Astrocyte (in vitro differentiated cells and primary cell): Measurements from ENCODE around the gene ATPAF2. TPM values are rescaled to one million over a fixed set of nuclear protein-coding genes. Genes with fewer than 3 reads are reported as not detected.

Experiments
- DNase-seq: peaks from one replicate; pipeline ENCODE4 v3.0.0-alpha.2; 2010; ENCODE audit warnings: low read depth
- FAIRE-seq: peaks from 2 replicates; lab custom pipeline; 2011; peaks lifted over from hg19 to GRCh38; lab: Jason Lieb, UNC
- H2AFZ ChIP-seq: 2 replicates; pipeline ENCODE4 v1.6.0; 2012; ENCODE audit warnings: low read depth, low read length, inconsistent platforms
- H3K27ac ChIP-seq: 2 replicates; pipeline ENCODE4 v1.5.1; 2011; ENCODE audit warnings: low read depth, low read length, inconsistent platforms
- H3K27me3 ChIP-seq: 2 replicates; pipeline ENCODE4 v1.6.0; 2011; ENCODE audit warnings: low read length, inconsistent platforms; ENCODE audit not compliant: insufficient read depth
- H3K36me3 ChIP-seq: 2 replicates; pipeline ENCODE4 v1.5.1; 2011; ENCODE audit warnings: low read length, inconsistent platforms; ENCODE audit not compliant: insufficient read depth
- H3K4me1 ChIP-seq: 2 replicates; pipeline ENCODE4 v1.5.1; 2011; ENCODE audit warnings: low read length, inconsistent platforms; ENCODE audit not compliant: insufficient read depth
- H3K4me2 ChIP-seq: 2 replicates; pipeline ENCODE4 v1.6.0; 2012; ENCODE audit warnings: low read length, inconsistent platforms
- H3K4me3 ChIP-seq: 2 replicates; pipeline ENCODE4 v1.5.1; 2011; ENCODE audit warnings: low read depth, mild to moderate bottlenecking, low read length, inconsistent platforms; ENCODE audit not compliant: insufficient read depth
- H3K79me2 ChIP-seq: 2 replicates; pipeline ENCODE4 v1.6.0; 2012; ENCODE audit warnings: mild to moderate bottlenecking, low read length, inconsistent platforms; ENCODE audit not compliant: insufficient read depth
- H3K9ac ChIP-seq: 2 replicates; pipeline ENCODE4 v1.6.0; 2012; ENCODE audit warnings: mild to moderate bottlenecking, low read length, inconsistent platforms
- H3K9me3 ChIP-seq: 2 replicates; pipeline ENCODE4 v1.5.1; 2012; ENCODE audit warnings: low read depth, mild to moderate bottlenecking, low read length, inconsistent platforms; ENCODE audit not compliant: insufficient read depth
- H4K20me1 ChIP-seq: 2 replicates; pipeline ENCODE4 v1.6.0; 2012; ENCODE audit warnings: low read length, inconsistent platforms; ENCODE audit not compliant: insufficient read depth
- H3K27ac Mint-ChIP-seq: one replicate; pipeline ENCODE4 v1.8.0; 2021; ENCODE audit warnings: mild to moderate bottlenecking, mixed read lengths; ENCODE audit not compliant: unreplicated experiment
- H3K27me3 Mint-ChIP-seq: one replicate; pipeline ENCODE4 v1.8.0; 2021; ENCODE audit warnings: low read depth, mixed read lengths; ENCODE audit not compliant: unreplicated experiment
- H3K36me3 Mint-ChIP-seq: one replicate; pipeline ENCODE4 v1.8.0; 2021; ENCODE audit warnings: low read depth, mixed read lengths; ENCODE audit not compliant: unreplicated experiment
- H3K4me1 Mint-ChIP-seq: one replicate; pipeline ENCODE4 v1.8.0; 2021; ENCODE audit warnings: low read depth, mixed read lengths; ENCODE audit not compliant: unreplicated experiment
- H3K4me3 Mint-ChIP-seq: one replicate; pipeline ENCODE4 v1.8.0; 2021; ENCODE audit warnings: mild to moderate bottlenecking, moderate library complexity, mixed read lengths; ENCODE audit not compliant: unreplicated experiment
- H3K9me3 Mint-ChIP-seq: one replicate; pipeline ENCODE4 v1.8.0; 2021; ENCODE audit warnings: mild to moderate bottlenecking, mixed read lengths; ENCODE audit not compliant: unreplicated experiment
- EZH2 ChIP-seq: IDR thresholded peaks from 2 replicates; pipeline ENCODE4 v1.6.1; 2012; ENCODE audit warnings: mild to moderate bottlenecking, low read length, inconsistent platforms; ENCODE audit not compliant: insufficient read depth
- total RNA-seq: library from RNA; stranded (reverse); gene quantifications from 2 replicates; pipeline ENCODE4 v1.2.1, GENCODE V29; 2021
- TF ChIP-seq, protein P1 (sequence below): IDR thresholded peaks from 2 replicates; pipeline ENCODE4 v1.5.1; 2011; ENCODE audit warnings: low read depth, mild to moderate bottlenecking, inconsistent platforms, low read length, moderate library complexity; ENCODE audit not compliant: insufficient read depth

Gene ATPAF2
- total RNA-seq, 1 donor from 2014 or later: 24.8 TPM

DNA sequence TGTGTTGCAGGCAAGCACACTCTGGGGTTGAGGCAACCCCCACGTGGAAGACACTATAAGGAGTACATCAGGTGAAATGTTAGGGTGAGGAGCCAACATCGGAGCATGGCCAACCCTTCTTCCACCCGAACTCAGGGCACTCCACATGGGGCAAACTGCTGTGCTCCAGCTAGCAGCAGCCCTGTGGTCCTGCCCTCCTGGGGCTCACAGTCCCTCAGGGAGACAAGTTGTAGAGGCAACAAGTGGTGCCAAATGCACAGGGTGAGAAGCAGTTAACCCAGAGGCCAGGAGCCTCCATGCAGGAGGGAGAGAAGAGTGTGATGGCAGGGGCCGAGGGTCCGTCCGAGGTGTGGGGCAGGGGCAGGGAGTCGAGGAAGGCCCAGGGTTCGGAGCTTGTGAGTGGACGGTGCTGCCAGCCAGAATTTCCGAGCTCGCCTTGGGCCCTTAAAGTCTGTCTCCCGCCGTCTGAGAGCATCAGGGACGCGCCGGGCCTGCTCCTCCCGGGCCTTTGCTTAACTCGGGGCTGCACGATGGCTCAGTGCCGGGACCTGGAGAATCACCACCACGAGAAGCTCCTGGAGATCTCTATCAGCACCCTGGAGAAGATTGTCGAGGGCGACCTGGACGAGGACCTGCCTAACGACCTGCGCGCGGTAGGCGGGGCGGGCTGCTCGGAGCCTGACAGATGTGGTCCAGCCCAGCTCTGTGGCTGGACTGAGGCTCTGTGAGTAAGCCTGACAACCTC lies 32.3 kb downstream of the ATPAF2 start:
- Histone ChIP-seq H2AFZ (no peak overlapping the region), H3K79me2 (no peaks in the 10 kb centered on the region), H3K27ac (no peak overlapping the region), H3K9me3 (no peaks in the 10 kb centered on the region), H3K4me2 (no peak overlapping the region), H3K4me3 (no peak overlapping the region), H3K36me3 (no peaks in the 10 kb centered on the region), H3K9ac (no peak overlapping the region), H3K27me3 (no peaks in the 10 kb centered on the region), H4K20me1 (no peaks in the 10 kb centered on the region), H3K4me1 (peaks cover 15% of the 10 kb centered on the region)
- peaks cover 13% of the 10 kb centered on the region for H3K4me1 Mint-ChIP-seq
- H3K4me3 Mint-ChIP-seq: no peak overlapping the region
- DNase-seq (no peak), FAIRE-seq (no peak)
- H3K27ac Mint-ChIP-seq: no peak overlapping the region
- peaks cover 5% of the 10 kb centered on the region for H3K27me3 Mint-ChIP-seq
- no peak for TF ChIP-seq EZH2
- TF ChIP-seq, protein P1, sequence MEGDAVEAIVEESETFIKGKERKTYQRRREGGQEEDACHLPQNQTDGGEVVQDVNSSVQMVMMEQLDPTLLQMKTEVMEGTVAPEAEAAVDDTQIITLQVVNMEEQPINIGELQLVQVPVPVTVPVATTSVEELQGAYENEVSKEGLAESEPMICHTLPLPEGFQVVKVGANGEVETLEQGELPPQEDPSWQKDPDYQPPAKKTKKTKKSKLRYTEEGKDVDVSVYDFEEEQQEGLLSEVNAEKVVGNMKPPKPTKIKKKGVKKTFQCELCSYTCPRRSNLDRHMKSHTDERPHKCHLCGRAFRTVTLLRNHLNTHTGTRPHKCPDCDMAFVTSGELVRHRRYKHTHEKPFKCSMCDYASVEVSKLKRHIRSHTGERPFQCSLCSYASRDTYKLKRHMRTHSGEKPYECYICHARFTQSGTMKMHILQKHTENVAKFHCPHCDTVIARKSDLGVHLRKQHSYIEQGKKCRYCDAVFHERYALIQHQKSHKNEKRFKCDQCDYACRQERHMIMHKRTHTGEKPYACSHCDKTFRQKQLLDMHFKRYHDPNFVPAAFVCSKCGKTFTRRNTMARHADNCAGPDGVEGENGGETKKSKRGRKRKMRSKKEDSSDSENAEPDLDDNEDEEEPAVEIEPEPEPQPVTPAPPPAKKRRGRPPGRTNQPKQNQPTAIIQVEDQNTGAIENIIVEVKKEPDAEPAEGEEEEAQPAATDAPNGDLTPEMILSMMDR: no peak
- peaks cover 19% of the 10 kb centered on the region for H3K36me3 Mint-ChIP-seq
- peaks cover 3% of the 10 kb centered on the region for H3K9me3 Mint-ChIP-seq

- Histone ChIP-seq H2AFZ (no peak overlapping the region), H3K36me3 (no peaks in the 10 kb centered on the region), H3K79me2 (no peaks in the 10 kb centered on the region), H3K4me2 (no peak overlapping the region), H3K9ac (no peak overlapping the region), H3K27me3 (no peaks in the 10 kb centered on the region), H3K9me3 (no peaks in the 10 kb centered on the region), H3K27ac (no peak overlapping the region), H3K4me1 (peaks cover 15% of the 10 kb centered on the region), H4K20me1 (no peaks in the 10 kb centered on the region), H3K4me3 (no peak overlapping the region)
- peaks cover 16% of the 10 kb centered on the region for H3K36me3 Mint-ChIP-seq
- H3K4me1 Mint-ChIP-seq: peaks cover 13% of the 10 kb centered on the region
- TF ChIP-seq, protein P1: no peak
- no peak for TF ChIP-seq EZH2
- no peak for FAIRE-seq
- no peak overlapping the region for H3K27ac Mint-ChIP-seq
- H3K4me3 Mint-ChIP-seq: no peak overlapping the region
- no peak for DNase-seq
- peaks cover 5% of the 10 kb centered on the region for H3K27me3 Mint-ChIP-seq
- H3K9me3 Mint-ChIP-seq: peaks cover 3% of the 10 kb centered on the region
These were observed 33.5 kb downstream of the ATPAF2 start for GRCh38 chr17:18005496-18005895.

DNA sequence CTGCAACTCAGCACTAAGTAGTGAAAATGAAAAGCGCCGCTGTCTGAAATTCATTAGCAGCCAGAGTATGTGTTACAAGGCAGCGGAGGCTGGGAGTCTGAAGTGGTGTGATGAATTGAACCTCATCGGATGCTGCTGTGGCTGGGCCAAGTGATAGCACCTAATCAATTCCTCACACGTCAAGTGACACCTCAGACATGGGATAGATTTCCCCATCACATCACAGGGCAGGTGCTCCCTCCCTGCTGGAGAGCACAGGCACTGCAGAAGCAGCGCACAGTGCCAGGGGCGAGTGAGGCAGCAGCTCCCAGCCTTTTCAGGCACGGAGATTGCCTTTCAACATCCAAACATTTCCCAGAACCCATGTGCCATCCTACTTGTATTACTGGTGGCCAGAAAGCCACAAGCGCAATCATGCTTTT lies 34.1 kb downstream of the ATPAF2 start:
- H3K9me3 Mint-ChIP-seq: no peaks in the 10 kb centered on the region
- peaks cover 15% of the 10 kb centered on the region for H3K4me1 ChIP-seq
- no peaks in the 10 kb centered on the region for H3K9me3 ChIP-seq
- H3K4me2 ChIP-seq: no peak overlapping the region
- peaks cover 14% of the 10 kb centered on the region for H3K4me1 Mint-ChIP-seq
- H3K27me3 ChIP-seq: no peaks in the 10 kb centered on the region
- no peak overlapping the region for H3K9ac ChIP-seq
- H3K79me2 ChIP-seq: no peaks in the 10 kb centered on the region
- no peak overlapping the region for H3K27ac ChIP-seq
- no peak for FAIRE-seq
- no peak overlapping the region for H2AFZ ChIP-seq
- DNase-seq: no peak
- H3K4me3 ChIP-seq: no peak overlapping the region
- peaks cover 13% of the 10 kb centered on the region for H3K36me3 Mint-ChIP-seq
- H3K27me3 Mint-ChIP-seq: peaks cover 5% of the 10 kb centered on the region
- H3K4me3 Mint-ChIP-seq: no peak overlapping the region
- H4K20me1 ChIP-seq: no peaks in the 10 kb centered on the region
- TF ChIP-seq EZH2: no peak
- TF ChIP-seq, protein P1: peak; percentile 33
- H3K36me3 ChIP-seq: no peaks in the 10 kb centered on the region
- H3K27ac Mint-ChIP-seq: no peak overlapping the region
